GM10266 (cell line): ENCODE measurements around the gene ARPC4.

Source experiments
- DNase-seq: peaks from one replicate; pipeline ENCODE4 v3.0.0; 2012; ENCODE audit errors: extremely low spot score
- CTCF ChIP-seq: IDR thresholded peaks from 2 replicates; pipeline ENCODE4 v1.5.1; 2012; ENCODE audit warnings: mild to moderate bottlenecking, low read depth; ENCODE audit not compliant: control insufficient read depth, insufficient read depth; ENCODE audit errors: missing control alignments

ARPC4 gene

DNA sequence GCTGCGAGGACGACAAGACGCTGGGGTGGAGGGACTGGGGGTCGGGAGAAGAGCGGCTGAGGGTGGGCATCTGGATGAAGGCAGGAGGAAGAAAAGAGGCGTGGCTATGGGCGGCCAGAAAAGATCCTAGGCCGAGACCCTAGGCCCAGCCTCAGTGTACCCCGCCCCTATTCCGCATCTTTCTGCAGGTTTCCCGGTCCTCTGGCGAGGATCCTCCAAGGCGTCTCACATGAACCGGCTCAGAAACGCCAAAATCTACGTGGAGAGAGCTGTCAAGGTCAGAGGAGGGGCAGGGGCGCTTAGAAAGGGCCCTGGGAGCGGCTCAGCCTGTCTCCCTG lies 17.5 kb downstream of the ARPC4 start:
- TF ChIP-seq CTCF: no peak
- no peak for DNase-seq

- no peak for DNase-seq
- TF ChIP-seq CTCF: no peak
These were observed 18.0 kb downstream of the ARPC4 start for GRCh38 chr3:9810846-9811245.

DNA sequence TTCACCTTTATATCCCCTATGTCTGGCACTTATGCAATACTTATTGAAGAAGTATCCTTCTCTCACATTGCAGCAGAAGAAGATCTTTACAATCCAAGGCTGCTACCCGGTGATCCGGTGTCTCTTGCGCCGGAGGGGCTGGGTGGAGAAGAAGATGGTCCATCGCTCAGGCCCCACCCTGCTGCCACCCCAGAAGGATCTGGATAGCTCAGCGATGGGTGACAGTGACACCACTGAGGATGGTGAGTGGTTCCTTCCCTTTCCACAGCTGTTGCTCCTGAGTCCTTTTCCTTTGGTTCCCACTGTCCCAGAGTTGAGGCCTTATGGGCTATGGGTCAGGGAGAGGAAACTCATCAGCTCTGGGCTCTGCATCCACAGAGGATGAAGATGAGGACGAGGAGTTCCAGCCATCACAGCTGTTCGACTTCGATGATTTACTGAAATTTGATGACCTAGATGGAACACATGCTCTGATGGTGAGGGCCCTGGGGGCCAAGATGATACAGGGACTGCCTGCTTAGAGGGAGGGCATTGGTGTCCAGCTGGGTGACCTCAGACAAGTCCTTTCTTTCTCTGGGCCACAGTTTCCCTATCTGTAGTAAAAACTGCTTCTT lies 20.1 kb downstream of the ARPC4 start:
- no peak for TF ChIP-seq CTCF
- no peak for DNase-seq

DNA sequence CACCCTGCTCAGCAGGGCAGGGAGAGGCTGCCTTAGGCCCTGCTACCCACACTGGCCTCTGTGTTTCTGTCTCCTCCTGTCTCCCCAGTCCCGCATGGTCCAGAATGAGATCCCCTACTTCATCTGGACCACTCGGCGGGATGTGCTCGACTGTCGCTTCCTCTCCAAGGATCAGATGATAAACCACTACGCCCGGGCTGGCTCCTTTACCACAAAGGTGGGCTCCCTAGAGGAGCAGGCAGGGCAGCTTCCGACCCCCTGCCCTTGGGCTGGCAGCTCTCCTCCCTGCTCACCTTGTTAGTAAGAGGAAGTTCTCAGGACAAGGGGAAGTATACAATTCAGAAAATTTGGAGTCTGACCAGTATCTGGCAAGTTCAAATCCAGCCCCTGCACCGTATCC lies 23.1 kb downstream of the ARPC4 start:
- TF ChIP-seq CTCF: no peak
- DNase-seq: no peak

- no peak for DNase-seq
- no peak for TF ChIP-seq CTCF
These were observed 24.6 kb downstream of the ARPC4 start for GRCh38 chr3:9817436-9817835.

- DNase-seq: no peak
- no peak for TF ChIP-seq CTCF
These were observed 25.9 kb downstream of the ARPC4 start for GRCh38 chr3:9818666-9819335.

DNA sequence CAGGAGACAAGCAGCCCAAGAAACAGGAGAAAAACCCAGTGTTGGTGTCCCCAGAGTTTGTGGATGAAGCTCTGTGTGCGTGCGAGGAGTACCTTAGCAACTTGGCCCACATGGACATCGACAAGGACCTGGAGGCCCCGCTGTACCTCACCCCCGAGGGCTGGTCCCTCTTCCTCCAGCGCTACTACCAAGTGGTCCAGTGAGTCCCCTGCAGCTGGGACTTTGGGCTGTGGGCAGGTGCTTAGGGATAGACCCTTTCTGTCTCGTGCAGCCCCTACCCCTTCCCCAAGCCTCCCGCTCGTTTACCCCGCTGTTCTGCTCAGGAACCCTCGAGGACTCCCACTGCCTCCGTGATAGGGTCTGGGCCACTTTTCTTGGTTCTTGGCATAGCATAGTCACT lies 27.7 kb downstream of the ARPC4 start:
- TF ChIP-seq CTCF: no peak
- no peak for DNase-seq
